ENCODE results near the gene SMAD1.

- TF ChIP-seq CTCF (IDR thresholded peaks at IDR 0.05) (no peak), EZH2phosphoT487 (IDR thresholded peaks at IDR 0.05) (no peak), EZH2 (IDR thresholded peaks at IDR 0.05) (no peak)
Measured at GRCh38 chr4:145528601-145529000, 46.9 kb downstream of the SMAD1 start.
